Bronchial epithelial cell (primary cell): ENCODE measurements around the gene PPM1M. TPM values are rescaled to one million over a fixed set of nuclear protein-coding genes. Genes with fewer than 3 reads are reported as not detected.
"Not testable (repeated sequence)": the region's sequence is repeated elsewhere in the genome, so short reads cannot be mapped to it uniquely, and the experiment has no call there.

ENCODE experiments used
- DNase-seq: peaks from one replicate; pipeline ENCODE4 v3.0.0-alpha.2; 2010; ENCODE audit warnings: low read depth
- FAIRE-seq: peaks from 2 replicates; lab custom pipeline; 2011; peaks lifted over from hg19 to GRCh38; lab: Jason Lieb, UNC
- H3K27me3 ChIP-seq: 2 replicates; pipeline ENCODE4 v1.5.1; 2011; ENCODE audit warnings: low read length; ENCODE audit not compliant: control insufficient read depth, insufficient read depth
- H3K36me3 ChIP-seq: 2 replicates; pipeline ENCODE4 v1.5.1; 2011; ENCODE audit warnings: low read length; ENCODE audit not compliant: control insufficient read depth, insufficient read depth
- H3K4me3 ChIP-seq: 2 replicates; pipeline ENCODE4 v1.5.1; 2011; ENCODE audit warnings: mild to moderate bottlenecking, low read depth, low read length, control low read depth
- CTCF ChIP-seq: IDR thresholded peaks from 2 replicates; pipeline ENCODE4 v1.5.1; 2011; ENCODE audit warnings: mild to moderate bottlenecking, moderate library complexity, low read length, control low read depth, inconsistent platforms; ENCODE audit not compliant: insufficient read depth, severe bottlenecking
- total RNA-seq: library from RNA; depleted of rRNA; stranded (reverse); fragments of >200 nt; gene quantifications from 2 replicates; pipeline ENCODE4 v1.2.1, GENCODE V29; 2014

Gene PPM1M
- total RNA-seq, 1 donor from 2014 or later = 2.6 TPM

GRCh38 chr3:52281981-52282801 is 36.6 kb downstream of the PPM1M start:
- TF ChIP-seq CTCF = no peak
- Histone ChIP-seq H3K4me3 (no peak overlapping the region), H3K36me3 (no peaks in the 10 kb centered on the region), H3K27me3 (no peaks in the 10 kb centered on the region)
- no peak for DNase-seq
- FAIRE-seq = no peak

GRCh38 chr3:52283306-52283705 is 37.7 kb downstream of the PPM1M start:
- DNase-seq (no peak), FAIRE-seq (no peak)
- Histone ChIP-seq H3K36me3 (no peaks in the 10 kb centered on the region), H3K27me3 (no peaks in the 10 kb centered on the region), H3K4me3 (no peak overlapping the region)
- no peak for TF ChIP-seq CTCF

GRCh38 chr3:52284051-52284450 is 38.5 kb downstream of the PPM1M start:
- not testable (repeated sequence) for H3K36me3 ChIP-seq, H3K4me3 ChIP-seq, FAIRE-seq, DNase-seq, H3K27me3 ChIP-seq

- no peaks in the 10 kb centered on the region for H3K27me3 ChIP-seq
- DNase-seq (no peak), FAIRE-seq (no peak)
These were observed 41.2 kb downstream of the PPM1M start for GRCh38 chr3:52286777-52287110.

GRCh38 chr3:52288674-52289073 is 43.1 kb downstream of the PPM1M start:
- peaks cover 13% of the 10 kb centered on the region for H3K36me3 ChIP-seq
- no peaks in the 10 kb centered on the region for H3K27me3 ChIP-seq
- H3K4me3 ChIP-seq = peak overlapping the region; percentile 62
- DNase-seq (no peak), FAIRE-seq (no peak)
- no peak for TF ChIP-seq CTCF

More at GRCh38 chr3:52286777-52287110, 41.2 kb downstream of the PPM1M start:
- H3K36me3 ChIP-seq = peaks cover 4% of the 10 kb centered on the region
- TF ChIP-seq CTCF = no peak
- peak overlapping the region; percentile 62 for H3K4me3 ChIP-seq

GRCh38 chr3:52289338-52289746 is 43.8 kb downstream of the PPM1M start:
- no peak for DNase-seq
- no peak for FAIRE-seq
- H3K27me3 ChIP-seq = no peaks in the 10 kb centered on the region
- no peak for TF ChIP-seq CTCF
- peaks cover 15% of the 10 kb centered on the region for H3K36me3 ChIP-seq
- no peak overlapping the region for H3K4me3 ChIP-seq
